Activated T-helper 2 cell treated with anti-CD3 and anti-CD28 coated beads, Interferon-gamma antibody, Interleukin-2, Interleukin-4, amounts not matched to agents 10 μg/mL and 5 μg/mL and 100 μg/mL, durations not matched to agents 14 hours and 24 hours and 36 hours (primary cell): ENCODE results near the gene ZNF335. TPM values are rescaled to one million over a fixed set of nuclear protein-coding genes. Genes with fewer than 3 reads are reported as not detected.
"Not testable (repeated sequence)": the region's sequence is repeated elsewhere in the genome, so short reads cannot be mapped to it uniquely, and the experiment has no call there.

Experiments used
- DNase-seq: peaks from one replicate; pipeline ENCODE4 v3.0.0; 2021; ENCODE audit warnings: low spot score
- H3K27ac Mint-ChIP-seq: one replicate; pipeline ENCODE4 v1.8.0; 2021; ENCODE audit warnings: mixed read lengths
- H3K27me3 Mint-ChIP-seq: one replicate; pipeline ENCODE4 v1.8.0; 2021; ENCODE audit warnings: low read depth, mixed read lengths
- H3K36me3 Mint-ChIP-seq: one replicate; pipeline ENCODE4 v1.8.0; 2021; ENCODE audit warnings: low read depth, mixed read lengths
- H3K4me1 Mint-ChIP-seq: one replicate; pipeline ENCODE4 v1.8.0; 2021; ENCODE audit warnings: low read depth, mixed read lengths
- H3K4me3 Mint-ChIP-seq: one replicate; pipeline ENCODE4 v1.8.0; 2021; ENCODE audit warnings: low read depth, mild to moderate bottlenecking, moderate library complexity, mixed read lengths
- H3K9me3 Mint-ChIP-seq: one replicate; pipeline ENCODE4 v1.8.0; 2021; ENCODE audit warnings: mixed read lengths
- intact Hi-C: fragments of 100-400 bp; cut with micrococcal nuclease; formaldehyde crosslinking; loops from one replicate; pipeline ENCODE4 v1.15.1; 2023
- total RNA-seq: library from RNA; stranded (reverse); gene quantifications from 2 replicates; pipeline ENCODE4 v1.2.3, GENCODE V29; 2022

ZNF335 gene
- total RNA-seq, 1 donor from 2014 or later = 35.7 TPM

DNA sequence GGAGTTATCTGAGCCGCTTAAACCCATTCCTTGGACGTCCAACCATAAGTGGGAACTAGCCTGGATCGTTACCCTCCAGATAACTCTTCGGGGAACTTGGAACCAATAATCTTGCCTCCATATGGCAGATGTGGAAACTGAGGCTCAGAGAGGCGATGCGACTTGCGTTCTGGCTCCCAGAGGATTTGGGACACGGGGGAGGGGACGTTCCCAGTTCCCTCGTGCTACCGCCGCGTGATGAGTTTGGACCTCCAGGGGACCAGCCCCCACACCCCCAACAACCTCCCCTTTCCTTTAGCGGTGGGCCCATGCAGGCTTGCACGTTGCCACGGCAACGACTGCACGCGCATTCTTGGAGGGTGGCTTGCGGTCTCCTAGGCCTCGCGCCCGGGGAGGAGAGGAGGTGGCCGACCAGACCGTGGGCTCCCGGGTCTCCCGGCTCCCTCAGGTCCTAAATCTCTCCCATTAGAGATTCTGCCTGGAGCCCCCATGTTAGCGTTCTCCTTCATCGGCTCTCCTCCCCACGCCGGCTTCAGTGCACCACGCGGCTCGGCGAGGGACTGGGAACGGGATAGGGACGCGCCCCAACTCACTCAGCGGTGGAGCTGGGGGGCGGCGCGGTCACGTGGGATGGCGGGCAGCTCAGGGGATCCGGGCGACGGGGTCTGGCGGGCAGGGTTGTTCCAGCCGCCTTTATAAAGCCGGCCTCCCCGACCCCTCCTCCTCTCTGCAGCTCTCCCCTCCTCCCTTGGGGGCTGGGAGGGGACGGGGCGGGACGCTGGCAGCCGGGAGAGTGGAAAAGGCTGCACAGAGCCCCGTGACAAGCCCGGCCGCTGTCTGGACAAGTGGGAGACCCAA lies 60.3 kb downstream of the ZNF335 start, which contains the start of gene PLTP:
TSS of gene PLTP (minus strand) at position 670 of the 858 bp plus-strand sequence. CDS start 703 bp downstream, outside the sequence.
- peaks cover 7% of the 10 kb centered on the region for H3K4me1 Mint-ChIP-seq
- no peaks in the 10 kb centered on the region for H3K36me3 Mint-ChIP-seq
- no peaks in the 10 kb centered on the region for H3K9me3 Mint-ChIP-seq
- intact Hi-C loops = loop anchor here (1.0 to 2.0 kb wide), 4 partner anchors 20 to 61 kb away; partner anchors contain the start of genes ACOT8, CTSA, NEURL2 and ZNF335
- DNase-seq = peak; percentile 16
- H3K27me3 Mint-ChIP-seq = peaks cover 13% of the 10 kb centered on the region
- peak within 1 kb of the TSS; percentile 72 for H3K4me3 Mint-ChIP-seq
- peak within 1 kb of the TSS; percentile 53 for H3K27ac Mint-ChIP-seq

GRCh38 chr20:45910670-45911485 lies 61.1 kb downstream of the ZNF335 start:
- Mint-ChIP-seq H3K36me3 (no peaks in the 10 kb centered on the region), H3K4me1 (peaks cover 7% of the 10 kb centered on the region), H3K27me3 (peaks cover 6% of the 10 kb centered on the region), H3K27ac (peak overlapping the region; percentile 85), H3K4me3 (peak overlapping the region; percentile 72), H3K9me3 (no peaks in the 10 kb centered on the region)
- peak; percentile 89 for DNase-seq
- intact Hi-C loops = loop anchor here (1.0 to 2.0 kb wide), 4 partner anchors 20 to 62 kb away; partner anchors contain the start of genes ACOT8, CTSA, NEURL2 and ZNF335

DNA sequence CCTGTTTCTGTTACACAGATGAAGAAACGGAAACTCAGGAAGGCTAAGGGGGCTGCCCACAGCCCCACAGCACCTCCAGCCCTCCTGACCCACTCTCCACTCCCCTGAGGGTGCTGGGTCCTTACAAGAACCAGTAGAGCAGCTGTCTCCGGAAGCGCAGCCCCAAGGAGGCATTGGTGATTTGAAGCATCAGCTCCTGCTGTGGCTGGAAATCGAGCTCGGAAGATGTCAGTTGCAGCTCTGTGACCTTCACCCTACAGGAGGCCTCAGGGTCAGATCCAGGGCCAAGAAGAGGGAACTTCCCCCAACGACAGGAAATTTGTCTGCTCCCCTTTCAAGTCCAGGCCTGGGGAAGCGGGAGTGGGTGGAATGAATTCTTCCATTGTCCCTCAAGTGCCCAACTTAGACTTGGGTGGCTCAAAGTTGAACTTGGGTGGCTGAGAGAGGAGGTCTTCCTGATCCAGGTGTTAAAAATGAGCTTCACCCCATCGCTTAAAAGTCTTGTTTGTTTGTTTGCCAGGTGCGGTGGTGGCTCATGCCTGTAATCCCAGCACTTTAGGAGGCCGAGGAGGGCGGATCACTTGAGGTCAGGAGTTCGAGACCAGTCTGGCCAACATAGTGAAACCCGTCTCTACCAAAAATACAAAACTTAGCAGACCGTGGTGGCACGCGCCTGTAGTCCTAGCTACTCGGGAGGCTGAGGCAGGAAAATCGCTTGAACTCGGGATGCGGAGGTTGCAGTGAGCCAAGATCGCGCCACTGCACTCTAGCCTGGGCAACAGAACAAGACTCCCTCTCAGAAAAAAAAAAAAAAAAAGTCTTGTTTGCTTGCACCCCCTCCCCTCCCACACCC lies 62.0 kb downstream of the ZNF335 start:
- H3K27ac Mint-ChIP-seq = no peak overlapping the region
- intact Hi-C loops = loop anchor here (2.0 kb wide), 2 partner anchors 53 to 63 kb away; partner anchors contain the start of genes ACOT8, ZNF335 and ZSWIM3
- no peak for DNase-seq
- H3K4me3 Mint-ChIP-seq = peak overlapping the region; percentile 72
- H3K9me3 Mint-ChIP-seq = no peaks in the 10 kb centered on the region
- peaks cover 7% of the 10 kb centered on the region for H3K4me1 Mint-ChIP-seq
- peaks cover 6% of the 10 kb centered on the region for H3K27me3 Mint-ChIP-seq
- H3K36me3 Mint-ChIP-seq = no peaks in the 10 kb centered on the region

DNA sequence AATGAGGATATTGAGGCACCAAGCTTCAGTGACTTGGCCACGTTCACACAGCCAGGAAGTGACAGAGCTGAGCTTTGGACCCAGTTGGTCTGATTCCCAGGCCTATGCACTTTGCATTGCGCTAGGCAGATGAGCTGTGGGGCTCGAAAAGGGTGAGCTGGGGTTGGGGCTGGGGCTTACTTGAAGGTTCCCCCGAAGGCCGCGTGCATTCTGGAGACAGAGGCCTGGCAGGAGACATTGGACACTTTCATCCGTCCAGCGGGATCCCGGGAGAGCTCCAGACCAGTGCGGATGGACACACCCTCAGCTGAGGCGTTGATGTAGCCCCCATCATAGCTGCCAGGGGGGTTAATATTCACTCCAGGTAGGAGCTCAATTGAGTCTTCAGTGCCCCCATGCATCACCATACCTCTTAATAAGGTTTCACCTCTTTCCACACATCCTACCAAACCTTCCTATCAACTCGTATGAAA lies 62.6 kb downstream of the ZNF335 start:
- peaks cover 7% of the 10 kb centered on the region for H3K4me1 Mint-ChIP-seq
- no peaks in the 10 kb centered on the region for H3K9me3 Mint-ChIP-seq
- H3K36me3 Mint-ChIP-seq = no peaks in the 10 kb centered on the region
- H3K27me3 Mint-ChIP-seq = peaks cover 4% of the 10 kb centered on the region
- intact Hi-C loops = no loop called here
- no peak overlapping the region for H3K27ac Mint-ChIP-seq
- H3K4me3 Mint-ChIP-seq = no peak overlapping the region
- DNase-seq = no peak

- no peaks in the 10 kb centered on the region for H3K27me3 Mint-ChIP-seq
- intact Hi-C loops = no loop called here
- DNase-seq = no peak
- H3K9me3 Mint-ChIP-seq = no peaks in the 10 kb centered on the region
- no peak overlapping the region for H3K27ac Mint-ChIP-seq
- H3K4me1 Mint-ChIP-seq = peaks cover 7% of the 10 kb centered on the region
- H3K4me3 Mint-ChIP-seq = no peak overlapping the region
- no peaks in the 10 kb centered on the region for H3K36me3 Mint-ChIP-seq
These were observed 63.9 kb downstream of the ZNF335 start for GRCh38 chr20:45908084-45908483.

DNA sequence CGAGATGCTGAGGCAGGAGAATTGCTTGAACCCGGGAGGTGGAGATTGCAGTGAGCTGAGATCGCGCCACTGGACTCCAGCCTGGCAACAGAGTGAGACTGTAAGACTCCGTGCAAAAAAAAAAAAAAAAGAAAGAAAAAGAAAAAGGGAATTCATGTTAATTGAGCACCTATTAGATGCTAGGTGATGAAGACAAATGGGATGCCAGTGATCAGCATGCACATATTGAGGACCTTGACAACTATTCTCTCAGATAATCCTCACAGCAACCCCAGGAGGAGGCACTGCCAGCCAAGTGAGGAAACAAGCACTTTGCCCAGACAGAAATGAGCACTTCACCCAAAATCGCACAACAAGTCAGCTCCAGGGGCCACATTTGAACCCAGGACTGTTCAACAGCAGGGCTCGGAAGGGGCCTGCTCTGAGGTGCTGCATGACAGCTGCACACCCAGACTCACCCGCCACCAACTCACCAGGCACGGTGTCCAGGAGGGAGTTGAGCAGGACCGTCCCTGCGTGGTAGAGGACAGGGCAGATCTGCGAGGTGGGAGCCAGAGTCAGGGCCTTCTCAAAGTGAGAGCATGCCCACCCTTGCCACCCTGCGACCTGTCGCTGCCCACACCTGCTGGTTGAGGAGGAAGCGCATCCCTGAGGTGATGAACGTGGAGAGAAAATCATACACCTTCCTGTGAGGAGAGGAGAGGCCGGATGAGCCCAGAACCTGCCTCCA lies 64.6 kb downstream of the ZNF335 start:
- intact Hi-C loops = no loop called here
- DNase-seq = no peak
- Mint-ChIP-seq H3K27me3 (no peaks in the 10 kb centered on the region), H3K4me3 (no peak overlapping the region), H3K9me3 (no peaks in the 10 kb centered on the region), H3K27ac (no peak overlapping the region), H3K36me3 (no peaks in the 10 kb centered on the region), H3K4me1 (peaks cover 6% of the 10 kb centered on the region)

DNA sequence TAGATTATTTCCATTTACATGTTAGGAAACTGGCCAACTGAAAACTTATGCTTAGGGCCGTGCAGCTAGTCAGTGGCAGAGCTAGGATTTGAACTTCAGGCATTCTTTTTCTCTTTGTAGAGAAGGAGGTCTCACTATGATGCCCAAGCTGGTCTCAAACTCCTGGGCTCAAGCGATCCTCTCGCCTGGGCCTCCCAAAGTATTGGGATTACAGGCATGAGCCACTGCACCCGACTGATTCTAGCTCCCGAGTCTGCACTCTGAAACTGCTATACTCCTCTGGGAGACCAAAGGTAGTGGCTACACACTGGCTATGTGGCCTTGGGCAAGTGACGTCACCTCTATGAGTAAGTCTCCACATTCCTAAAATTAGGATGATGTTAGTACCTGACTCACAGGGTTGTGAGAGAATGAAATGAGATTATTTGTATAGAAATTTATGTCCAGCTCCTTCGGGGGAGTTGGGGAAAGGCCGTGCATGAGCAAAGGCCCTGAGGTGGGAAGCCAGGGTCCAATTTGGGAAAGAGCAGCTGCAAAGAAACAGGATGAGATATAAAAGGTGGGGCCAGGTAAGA lies 66.4 kb downstream of the ZNF335 start:
- Mint-ChIP-seq H3K9me3 (no peaks in the 10 kb centered on the region), H3K36me3 (no peaks in the 10 kb centered on the region), H3K27me3 (no peaks in the 10 kb centered on the region), H3K4me3 (no peak overlapping the region), H3K27ac (no peak overlapping the region), H3K4me1 (peaks cover 2% of the 10 kb centered on the region)
- intact Hi-C loops = no loop called here
- no peak for DNase-seq

- H3K9me3 Mint-ChIP-seq = no peaks in the 10 kb centered on the region
- no peak overlapping the region for H3K27ac Mint-ChIP-seq
These were observed 67.2 kb downstream of the ZNF335 start for GRCh38 chr20:45904583-45905504.

DNA sequence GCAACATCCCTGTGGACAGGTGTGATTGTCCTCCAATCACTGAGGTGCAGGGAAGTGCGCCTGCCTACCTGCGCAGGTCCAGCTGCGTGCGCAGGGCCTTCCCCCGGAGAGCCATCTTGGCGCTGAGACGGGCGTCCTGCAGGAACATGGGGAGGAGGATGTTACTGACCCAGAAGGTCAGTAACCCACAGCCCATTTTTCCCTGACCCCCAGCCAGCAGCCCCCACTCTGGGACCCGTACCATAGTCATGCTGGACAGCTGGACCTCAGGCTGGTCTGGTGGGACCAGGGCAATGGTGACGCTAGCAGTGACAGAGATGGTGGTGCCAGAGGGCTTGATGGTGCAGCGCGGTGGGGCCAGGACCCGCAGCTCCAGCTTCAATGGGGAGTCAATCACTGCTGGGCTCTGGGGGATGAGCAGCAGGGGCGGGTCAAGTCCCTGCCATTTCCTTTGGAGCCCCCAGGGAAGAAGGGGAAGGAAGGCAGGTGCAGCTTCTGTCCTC lies 69.8 kb downstream of the ZNF335 start:
- intact Hi-C loops = no loop called here
- no peaks in the 10 kb centered on the region for H3K36me3 Mint-ChIP-seq
- H3K4me3 Mint-ChIP-seq = no peak overlapping the region
- no peaks in the 10 kb centered on the region for H3K9me3 Mint-ChIP-seq
- no peak for DNase-seq
- H3K4me1 Mint-ChIP-seq = no peaks in the 10 kb centered on the region
- no peaks in the 10 kb centered on the region for H3K27me3 Mint-ChIP-seq
- no peak overlapping the region for H3K27ac Mint-ChIP-seq

More at GRCh38 chr20:45904583-45905504, 67.2 kb downstream of the ZNF335 start:
- no peak overlapping the region for H3K4me3 Mint-ChIP-seq
- H3K36me3 Mint-ChIP-seq = no peaks in the 10 kb centered on the region
- no peak for DNase-seq
- no peaks in the 10 kb centered on the region for H3K27me3 Mint-ChIP-seq
- intact Hi-C loops = no loop called here
- H3K4me1 Mint-ChIP-seq = no peaks in the 10 kb centered on the region

- H3K27me3 Mint-ChIP-seq, H3K4me3 Mint-ChIP-seq, H3K9me3 Mint-ChIP-seq, DNase-seq, H3K36me3 Mint-ChIP-seq, H3K27ac Mint-ChIP-seq, H3K4me1 Mint-ChIP-seq, intact Hi-C loops: not testable (repeated sequence)
These were observed 70.7 kb downstream of the ZNF335 start for GRCh38 chr20:45901332-45901731.
